HepG2 (cell line): ENCODE results near the gene LRIG1. TPM values are rescaled to one million over a fixed set of nuclear protein-coding genes. Genes with fewer than 3 reads are reported as not detected.

Experiments
- ATAC-seq: fragments of 200-7000 bp; cut with Tn5 transposase; 3 replicates; pipeline ENCODE4 v1.9.1; 2020; ENCODE audit warnings: mild to moderate bottlenecking, moderate library complexity
- BruUV-seq: library from RNA; stranded (reverse); fragments of 400-500 nt; replicated peaks from 2 replicates; lab custom pipeline; 2021; lab: Mats Ljungman, UMichigan
- CTCF ChIA-PET: fragments of 300-600 bp; formaldehyde crosslinking; extraction: SDS; loops from one replicate; lab custom pipeline; 2021; ENCODE audit warnings: low total read pairs, inconsistent platforms, low intra/inter-chr PET ratio; lab: Yijun Ruan, JAX
- POLR2A ChIA-PET: fragments of 350-600 bp; sonication (Branson Sonifier 250); formaldehyde crosslinking; loops from one replicate; lab custom pipeline; 2020; ENCODE audit warnings: antibody characterized with exemption, inconsistent platforms; lab: Yijun Ruan, JAX
- DNase-seq: peaks from one replicate; pipeline ENCODE4 v3.0.0-alpha.2; 2015; ENCODE audit warnings: low spot score
- FAIRE-seq: peaks from 3 replicates; lab custom pipeline; 2011; peaks lifted over from hg19 to GRCh38; lab: Jason Lieb, UNC
- H2AFZ ChIP-seq: one replicate; pipeline ENCODE4 v1.6.1; 2011; ENCODE audit warnings: low read length, inconsistent platforms
- H3K27ac ChIP-seq: fragments of 300-600 bp; 3 replicates; pipeline ENCODE4 v1.8.0; 2011; ENCODE audit warnings: mixed run types, mild to moderate bottlenecking, mixed read lengths, low read length, inconsistent platforms; ENCODE audit not compliant: insufficient read depth; ENCODE audit errors: extremely low read length
- H3K27me3 ChIP-seq, 2 experiments: fragments of 200-600 bp in 1 of 2; 2 replicates in 1 of 2; 3 replicates in 1 of 2; pipeline versions ENCODE4 v1.6.0 to v1.8.0; 2011; ENCODE audit warnings: low read length in 2 of 2, mild to moderate bottlenecking in 2 of 2, moderate library complexity in 2 of 2, inconsistent platforms in 1 of 2; ENCODE audit not compliant: insufficient read depth in 2 of 2, control insufficient read depth in 1 of 2
- H3K36me3 ChIP-seq, 2 experiments: fragments of 200-600 bp in 1 of 2; replicated peaks in 1 of 2; 2 replicates in 1 of 2; 3 replicates in 1 of 2; pipeline versions ENCODE4 v1.5.1 to v1.8.0; 2011; ENCODE audit warnings: low read length in 2 of 2, inconsistent platforms in 1 of 2; ENCODE audit not compliant: insufficient read depth in 2 of 2, control insufficient read depth in 1 of 2
- H3K4me1 ChIP-seq: 2 replicates; pipeline ENCODE4 v1.5.1; 2012; ENCODE audit warnings: low read length, inconsistent platforms; ENCODE audit not compliant: insufficient read depth
- H3K4me2 ChIP-seq: 2 replicates; pipeline ENCODE4 v1.6.0; 2011; ENCODE audit warnings: low read depth, low read length, inconsistent platforms
- H3K4me3 ChIP-seq, 3 experiments: fragments of 200-600 bp in 1 of 3; sonication (generic), shearing (Covaris generic) in 1 of 3; replicated peaks in 1 of 3; 2 replicates each; pipeline ENCODE4 v1.5.1; 2011 to 2016; ENCODE audit warnings: low read length in 3 of 3, inconsistent platforms in 2 of 3, low read depth in 2 of 3, mild to moderate bottlenecking in 2 of 3, control low read depth in 1 of 3, mixed read lengths in 1 of 3; ENCODE audit not compliant: insufficient read depth in 1 of 3
- H3K79me2 ChIP-seq: one replicate; pipeline ENCODE4 v1.6.1; 2011; ENCODE audit warnings: low read length, inconsistent platforms; ENCODE audit not compliant: insufficient read depth
- H3K9ac ChIP-seq: 2 replicates; pipeline ENCODE4 v1.6.0; 2011; ENCODE audit warnings: mild to moderate bottlenecking, low read depth, low read length, inconsistent platforms; ENCODE audit not compliant: insufficient read depth
- H3K9me3 ChIP-seq: 2 replicates; pipeline ENCODE4 v1.5.1; 2012; ENCODE audit warnings: mild to moderate bottlenecking, low read length
- H4K20me1 ChIP-seq: 2 replicates; pipeline ENCODE4 v1.6.0; 2011; ENCODE audit warnings: inconsistent platforms, mild to moderate bottlenecking, low read length, moderate library complexity; ENCODE audit not compliant: insufficient read depth
- ATF5 ChIP-seq: sonication (generic); formaldehyde crosslinking; IDR thresholded peaks from 2 replicates; pipeline ENCODE4 v1.4.0; 2020; ENCODE audit warnings: mild to moderate bottlenecking, low read depth, missing genetic modification reagents
- HINFP ChIP-seq: sonication (generic); formaldehyde crosslinking; IDR thresholded peaks from 2 replicates; pipeline ENCODE4 v1.4.0; 2020; ENCODE audit warnings: low read depth, mild to moderate bottlenecking, missing genetic modification reagents
- ZFP1 ChIP-seq: IDR thresholded peaks from 2 replicates; pipeline ENCODE4 v1.6.1; 2016
- ZNF260 ChIP-seq: sonication (generic); formaldehyde crosslinking; IDR thresholded peaks from 2 replicates; pipeline ENCODE4 v1.4.0; 2020; ENCODE audit warnings: missing genetic modification reagents, low read depth, mild to moderate bottlenecking, borderline replicate concordance
- WGBS: methylation state at CpG from one replicate; pipeline ENCODE4 v1.1.6; 2017; ENCODE audit warnings: low lambda C conversion rate; 5-methylcytosine and 5-hydroxymethylcytosine counted together
- in situ Hi-C: cut with HindIII; loops from 2 replicates; pipeline ENCODE4 v1.10.0; 2017; ENCODE audit warnings: low pct_unique_long_range_greater_than_20kb; ENCODE audit not compliant: extremely low pct_ligation_motif_present
- intact Hi-C: fragments of 100-400 bp; cut with micrococcal nuclease; formaldehyde crosslinking; loops from one replicate; pipeline ENCODE4 v1.10.0; 2022; ENCODE audit not compliant: unreplicated experiment
- polyA plus RNA-seq, 8 experiments: library from polyadenylated mRNA; depleted of rRNA in 3 of 8; stranded (reverse) in 7 of 8; unstranded in 1 of 8; fragments of >200 nt; fragmentation: Illumina TruSeq in 4 of 8; extraction: Trizol in 4 of 8; gene quantifications; 2 replicates each; pipeline versions ENCODE4 v1.2.1 to v1.2.3, GENCODE V29; 2011 to 2016; ENCODE audit warnings: low read depth in 4 of 8, missing spikeins in 1 of 8, mixed read lengths in 1 of 8; ENCODE audit not compliant: insufficient read depth in 1 of 8
- total RNA-seq, 5 experiments: library from RNA; depleted of rRNA; stranded (reverse); fragments of >200 nt; fragmentation: Illumina TruSeq; extraction: Trizol; gene quantifications; 2 replicates each; pipeline ENCODE4 v1.2.3, GENCODE V29; 2016; ENCODE audit warnings: low read depth in 1 of 5

LRIG1 gene
- total and polyA plus RNA-seq, 2 of the 13 experiments (the other 11 are each of a cell fraction or from before 2014, with no cell fraction given): 17.8 to 24.8 TPM

GRCh38 chr3:66497288-66497984 is 3.4 kb downstream of the LRIG1 start:
- no peak for ATAC-seq
- Histone ChIP-seq H3K9me3 (no peaks in the 10 kb centered on the region), H3K27me3 (peaks cover 0 to 11% of the 10 kb centered on the region in 2 experiments; a peak in 3 of 5 replicates), H3K36me3 (no peaks in the 10 kb centered on the region), H3K27ac (peak overlapping the region; percentile 21), H3K9ac (no peak overlapping the region), H3K79me2 (peaks cover 74% of the 10 kb centered on the region), H3K4me2 (peak overlapping the region; percentile 85), H3K4me1 (peaks cover 77% of the 10 kb centered on the region), H2AFZ (no peak overlapping the region), H4K20me1 (peaks cover 3% of the 10 kb centered on the region; the same call in 1 of the 2 replicates), H3K4me3 (peak overlapping the region in 1 of 3 experiments; percentile 79; a peak in 2 of 6 replicates)
- no peak for TF ChIP-seq HINFP (CRISPR knock-in tag)
- TF ChIP-seq ZNF260 (CRISPR knock-in tag): no peak
- no peak for TF ChIP-seq ATF5 (CRISPR knock-in tag)
- TF ChIP-seq ZFP1: no peak
- FAIRE-seq: no peak
- ChIA-PET POLR2A (interaction anchor here (1.4 to 2.5 kb wide), 3 partner anchors 8 to 16 kb away, joined by 3 to 14 read pairs (median 7); no protein-coding TSS in a partner anchor), CTCF (no interaction called here)
- WGBS: 63% methylated on average over 5 of the region's 5 CpGs
- in situ Hi-C loops: loop anchor here (5.0 kb wide), 1 partner anchor 90 kb away; no protein-coding TSS in a partner anchor
- DNase-seq: no peak
- intact Hi-C loops: no loop called here
- no TSS peak for BruUV-seq
